K562 (cell line): ENCODE results near the gene UBL7. TPM values are rescaled to one million over a fixed set of nuclear protein-coding genes. Genes with fewer than 3 reads are reported as not detected.

Source experiments
- BCOR ChIP-seq: fragments of 450-650 bp; IDR thresholded peaks from 2 replicates; pipeline ENCODE4 v1.6.1; 2016
- CTCF ChIP-seq, 3 experiments: IDR thresholded peaks in 2 of 3; conservative IDR thresholded peaks in 1 of 3; 2 replicates each; pipeline ENCODE4 v1.5.1; 2011 to 2012; ENCODE audit warnings: low read length in 3 of 3, mild to moderate bottlenecking in 3 of 3, control low read depth in 2 of 3, improper control_type of control experiment in 1 of 3, inconsistent platforms in 1 of 3, low read depth in 1 of 3, mixed read lengths in 1 of 3, moderate library complexity in 1 of 3; ENCODE audit not compliant: insufficient read depth in 2 of 3
- FUS ChIP-seq: fragments of 200-400 bp; formaldehyde crosslinking; optimal IDR thresholded peaks from 2 replicates; pipeline ENCODE3; 2017; ENCODE audit warnings: low read depth, low read length
- HDAC2 ChIP-seq: fragments of 450-650 bp; IDR thresholded peaks from 2 replicates; pipeline ENCODE4 v1.6.1; 2016; ENCODE audit warnings: mild to moderate bottlenecking
- HSF4 ChIP-seq: fragments of 250-450 bp; sonication (Bioruptor Pico); IDR thresholded peaks from 2 replicates; pipeline ENCODE4 v2.1.2; 2022; ENCODE audit warnings: mild to moderate bottlenecking, moderate library complexity, borderline replicate concordance
- IRF2 ChIP-seq: sonication (generic); formaldehyde crosslinking; IDR thresholded peaks from 2 replicates; pipeline ENCODE4 v1.8.1; 2022; ENCODE audit warnings: mild to moderate bottlenecking, missing genetic modification reagents
- KLF1 ChIP-seq: fragments of 450-650 bp; IDR thresholded peaks from 2 replicates; pipeline ENCODE4 v1.6.1; 2016; ENCODE audit warnings: missing genetic modification characterization, missing compliant biosample characterization
- MAFF ChIP-seq: IDR thresholded peaks from 2 replicates; pipeline ENCODE4 v1.6.1; 2012; ENCODE audit warnings: low read length, improper control_type of control experiment
- MCM3 ChIP-seq: fragments of 450-650 bp; IDR thresholded peaks from 2 replicates; pipeline ENCODE4 v1.6.1; 2016
- MCM5 ChIP-seq: fragments of 450-650 bp; IDR thresholded peaks from 2 replicates; pipeline ENCODE4 v1.6.1; 2016; ENCODE audit warnings: low read depth
- MEF2A ChIP-seq: IDR thresholded peaks from 2 replicates; pipeline ENCODE4 v1.6.1; 2011; ENCODE audit warnings: low read depth, mild to moderate bottlenecking, low read length, moderate library complexity; ENCODE audit not compliant: control insufficient read depth
- NFIC ChIP-seq: fragments of 450-650 bp; IDR thresholded peaks from 2 replicates; pipeline ENCODE4 v1.6.1; 2017; ENCODE audit warnings: mild to moderate bottlenecking, inconsistent platforms
- NFRKB ChIP-seq: fragments of 450-650 bp; IDR thresholded peaks from 2 replicates; pipeline ENCODE4 v1.6.1; 2016; ENCODE audit warnings: low read depth
- NR1H2 ChIP-seq: sonication (generic); formaldehyde crosslinking; IDR thresholded peaks from 2 replicates; pipeline ENCODE4 v1.4.0; 2020; ENCODE audit warnings: mild to moderate bottlenecking, missing genetic modification reagents
- NR2C1 ChIP-seq, 2 experiments: fragments of 450-650 bp; IDR thresholded peaks; 2 replicates each; pipeline ENCODE4 v1.6.1; 2017; ENCODE audit warnings: mild to moderate bottlenecking in 2 of 2, antibody characterized with exemption in 1 of 2, inconsistent platforms in 1 of 2, missing compliant biosample characterization in 1 of 2, missing genetic modification characterization in 1 of 2
- NR2F6 ChIP-seq: fragments of 450-650 bp; formaldehyde crosslinking; IDR thresholded peaks from 2 replicates; pipeline ENCODE4 v1.4.0; 2020; ENCODE audit warnings: mild to moderate bottlenecking
- PTRF ChIP-seq: fragments of 450-650 bp; IDR thresholded peaks from 2 replicates; pipeline ENCODE4 v1.6.1; 2016; ENCODE audit warnings: mild to moderate bottlenecking, missing genetic modification characterization, missing compliant biosample characterization
- PURB ChIP-seq: sonication (generic); formaldehyde crosslinking; IDR thresholded peaks from 2 replicates; pipeline ENCODE4 v1.9.0; 2021; ENCODE audit warnings: low read depth, mild to moderate bottlenecking, missing genetic modification reagents
- RCOR1 ChIP-seq, 2 experiments: IDR thresholded peaks; 2 replicates each; pipeline ENCODE4 v1.6.1; 2012; ENCODE audit warnings: low read depth in 2 of 2, low read length in 2 of 2, borderline replicate concordance in 1 of 2, improper control_type of control experiment in 1 of 2
- SAFB ChIP-seq: fragments of 200-400 bp; formaldehyde crosslinking; IDR thresholded peaks from 2 replicates; pipeline ENCODE4 v1.6.1; 2017; ENCODE audit warnings: low read depth, low read length, borderline replicate concordance
- TAF15 ChIP-seq: fragments of 200-400 bp; formaldehyde crosslinking; IDR thresholded peaks from 2 replicates; pipeline ENCODE4 v1.6.1; 2017; ENCODE audit warnings: mild to moderate bottlenecking, low read depth, low read length, moderate library complexity
- WHSC1 ChIP-seq: IDR thresholded peaks from one replicate; pipeline ENCODE4 v1.6.1; 2012; ENCODE audit warnings: low read length, control low read depth, inconsistent platforms
- ZNF277 ChIP-seq: fragments of 250-450 bp; sonication (Bioruptor Pico); IDR thresholded peaks from 2 replicates; pipeline ENCODE4 v1.8.0; 2022; ENCODE audit warnings: inconsistent platforms, mild to moderate bottlenecking, moderate library complexity, borderline replicate concordance
- ZNF431 ChIP-seq: sonication (generic); formaldehyde crosslinking; IDR thresholded peaks from 2 replicates; pipeline ENCODE4 v1.8.0; 2022; ENCODE audit warnings: mild to moderate bottlenecking, missing genetic modification reagents
- ZNF449 ChIP-seq: fragments of 250-450 bp; sonication (Bioruptor Pico); IDR thresholded peaks from 2 replicates; pipeline ENCODE4 v1.8.0; 2022; ENCODE audit warnings: moderate library complexity, mild to moderate bottlenecking, inconsistent platforms
- ZNF830 ChIP-seq: fragments of 250-450 bp; sonication (Bioruptor Pico); IDR thresholded peaks from 2 replicates; pipeline ENCODE4 v1.5.0; 2021; ENCODE audit warnings: mild to moderate bottlenecking
- polyA plus RNA-seq, 8 experiments: library from polyadenylated mRNA; depleted of rRNA in 4 of 8; stranded (reverse) in 5 of 8; unstranded in 3 of 8; fragments of >200 nt; fragmentation: Nextera tagmentation in 2 of 8; fragmentation: Illumina TruSeq in 1 of 8; extraction: Ambion mirVana in 2 of 8; extraction: Trizol in 1 of 8; gene quantifications; 2 replicates each; pipeline versions ENCODE4 v1.2.1 to v1.2.3, GENCODE V29; 2011 to 2014; ENCODE audit warnings: inconsistent platforms in 1 of 8, missing spikeins in 1 of 8
- total RNA-seq, 7 experiments: library from RNA; depleted of rRNA in 6 of 7; stranded (reverse); fragments of >200 nt in 6 of 7; fragmentation: Illumina TruSeq in 2 of 7; extraction: Trizol in 2 of 7; gene quantifications; 2 replicates each; pipeline versions ENCODE4 v1.2.1 to v1.2.3, GENCODE V29; 2011 to 2021; ENCODE audit warnings: low replicate concordance in 1 of 7

UBL7 gene
- total and polyA plus RNA-seq, 9 of the 15 experiments (the other 6 are each of a cell fraction or from before 2014, with no cell fraction given), result 19.2 to 63.4 (median 44.9) TPM

GRCh38 chr15:74433592-74434262, 27.2 kb downstream of the UBL7 start, which contains the start of gene SEMA7A (continued):
- peak; percentile 28; the same call in 1 of the 2 replicates for TF ChIP-seq KLF1 (tag)
- 0 out of 2 replicates have a peak, but pooled peaks have one; percentile 11 for TF ChIP-seq BCOR
- no peak for TF ChIP-seq NR1H2 (CRISPR knock-in tag)
- TF ChIP-seq ZNF830, result no peak
- no peak for TF ChIP-seq MCM5
- TF ChIP-seq SAFB, result peak; percentile 61; the same call in 1 of the 2 replicates
- TF ChIP-seq ZNF449, result no peak
- no peak for TF ChIP-seq MEF2A
- TF ChIP-seq NFIC, result no peak
- TF ChIP-seq HDAC2, result no peak
- no peak for TF ChIP-seq MAFF
- no peak for TF ChIP-seq NR2C1 (IDR thresholded peaks at IDR 0.05)
- TF ChIP-seq NR2C1 (tag; IDR thresholded peaks at IDR 0.05), result no peak
- no peak for TF ChIP-seq CTCF (IDR thresholded peaks at IDR 0.05 in 2 of 3, conservative IDR thresholded peaks at IDR 0.05 in 1 of 3; ENCODE audit: insufficient read depth in 2 of 3, low read depth in 1 of 3, low read length in 3 of 3)
- no peak for TF ChIP-seq IRF2 (CRISPR knock-in tag)
- no peak for TF ChIP-seq ZNF431 (CRISPR knock-in tag)
- TF ChIP-seq MCM3, result no peak
- no peak for TF ChIP-seq HSF4
- no peak for TF ChIP-seq TAF15
- no peak for TF ChIP-seq PTRF
- TF ChIP-seq NR2F6 (CRISPR knock-in tag), result no peak
- no peak for TF ChIP-seq ZNF277 (CRISPR knock-in tag)
- TF ChIP-seq NFRKB, result no peak
- TF ChIP-seq FUS, result no peak
- TF ChIP-seq PURB, result no peak
- TF ChIP-seq WHSC1, result no peak
- peak in 1 of 2 experiments; percentile 47; a peak in 1 of 4 replicates for TF ChIP-seq RCOR1 (IDR thresholded peaks at IDR 0.05; ENCODE audit: borderline replicate concordance in 1 of 2, low read depth in 2 of 2, low read length in 2 of 2)
